GM19397 (cell line): ENCODE data around the gene CYP27C1.
"Not testable (repeated sequence)": the region's sequence is repeated elsewhere in the genome, so short reads cannot be mapped to it uniquely, and the experiment has no call there.

Experiments used
- ATAC-seq: cut with Tn5 transposase; IDR thresholded peaks from one replicate; pipeline ENCODE4 v1.9.1; 2021; ENCODE audit warnings: mild to moderate bottlenecking, moderate library complexity; ENCODE audit not compliant: unreplicated experiment

Gene CYP27C1

GRCh38 chr2:127225186-127225960 lies 5.3 kb upstream of the CYP27C1 start:
- no peak for ATAC-seq

- ATAC-seq: not testable (repeated sequence)
Measured at GRCh38 chr2:127224135-127224534, 4.0 kb upstream of the CYP27C1 start.

- ATAC-seq: no peak
Measured at GRCh38 chr2:127220768-127221527, 849 bp upstream of the CYP27C1 start.

- no peak for ATAC-seq
Measured at GRCh38 chr2:127219171-127220070, 678 bp downstream of the CYP27C1 start.

- ATAC-seq: no peak
Measured at GRCh38 chr2:127218812-127219170, 1.3 kb downstream of the CYP27C1 start.

- ATAC-seq: no peak
Measured at GRCh38 chr2:127217470-127218325, 2.4 kb downstream of the CYP27C1 start.

GRCh38 chr2:127216593-127216992 lies 3.5 kb downstream of the CYP27C1 start:
- no peak for ATAC-seq

- no peak for ATAC-seq
Measured at GRCh38 chr2:127216095-127216494, 4.0 kb downstream of the CYP27C1 start.

GRCh38 chr2:127214201-127214600 lies 5.9 kb downstream of the CYP27C1 start:
- not testable (repeated sequence) for ATAC-seq

GRCh38 chr2:127208313-127208712 lies 11.8 kb downstream of the CYP27C1 start:
- no peak for ATAC-seq

- no peak for ATAC-seq
Measured at GRCh38 chr2:127205218-127206125, 14.6 kb downstream of the CYP27C1 start.

- ATAC-seq: no peak
Measured at GRCh38 chr2:127201452-127201851, 18.6 kb downstream of the CYP27C1 start.

- ATAC-seq: no peak
Measured at GRCh38 chr2:127200962-127201361, 19.1 kb downstream of the CYP27C1 start.

GRCh38 chr2:127199223-127199622 lies 20.9 kb downstream of the CYP27C1 start:
- ATAC-seq: no peak

GRCh38 chr2:127197475-127198385 lies 22.4 kb downstream of the CYP27C1 start:
- ATAC-seq: no peak

- ATAC-seq: no peak
Measured at GRCh38 chr2:127196998-127197397, 23.1 kb downstream of the CYP27C1 start.

- no peak for ATAC-seq
Measured at GRCh38 chr2:127196549-127196948, 23.6 kb downstream of the CYP27C1 start.
